Thyroid gland (tissue), 4 donors: ENCODE measurements around the gene RNFT2. TPM values are rescaled to one million over a fixed set of nuclear protein-coding genes. Genes with fewer than 3 reads are reported as not detected.

Experiments used
- DNase-seq, 2 donors: peaks; one replicate each; pipeline ENCODE4 v3.0.0-alpha.2; 2019
- H3K27ac ChIP-seq, 3 donors: fragments of 200-600 bp; sonication (generic); 1 replicate in 2 of 3; 2 replicates in 1 of 3; pipeline ENCODE4 v1.5.1; 2016 to 2019; ENCODE audit warnings: mild to moderate bottlenecking in 1 of 3, moderate library complexity in 1 of 3
- H3K27me3 ChIP-seq: fragments of 200-600 bp; sonication (generic); one replicate; pipeline ENCODE4 v1.5.1; 2019
- H3K36me3 ChIP-seq, 2 donors: fragments of 200-600 bp; sonication (generic); one replicate each; pipeline ENCODE4 v1.5.1; 2016 to 2019
- H3K4me1 ChIP-seq, 2 donors: fragments of 200-600 bp; sonication (generic); one replicate each; pipeline ENCODE4 v1.5.1; 2017 to 2019
- H3K4me3 ChIP-seq, 3 donors: fragments of 200-600 bp; sonication (generic); replicated peaks in 1 of 3; 1 replicate in 2 of 3; 2 replicates in 1 of 3; pipeline ENCODE4 v1.5.1; 2016; ENCODE audit warnings: mild to moderate bottlenecking in 1 of 3
- H3K9me3 ChIP-seq: fragments of 200-600 bp; sonication (generic); one replicate; pipeline ENCODE4 v1.5.1; 2017
- POLR2A ChIP-seq, 2 donors: fragments of 450-650 bp; IDR thresholded peaks; one replicate each; pipeline ENCODE4 v1.6.1; 2017; ENCODE audit warnings: antibody characterized with exemption in 2 of 2, mild to moderate bottlenecking in 2 of 2, moderate library complexity in 1 of 2
- WGBS, 2 donors: methylation state at CpG; one replicate each; pipeline ENCODE4 v1.1.5; 2017; 5-methylcytosine and 5-hydroxymethylcytosine counted together
- intact Hi-C: fragments of 100-400 bp; cut with DNase I; formaldehyde crosslinking; loops from one replicate; pipeline ENCODE4 v1.15.1; 2023
- total RNA-seq, 4 donors: library from RNA; depleted of rRNA; stranded (reverse); fragments of >200 nt; gene quantifications; one replicate each; pipeline ENCODE4 v1.2.3, GENCODE V29; 2016
- TF ChIP-seq, protein P1 (sequence below), 6 experiments: fragments of 200-600 bp in 3 of 6; fragments of 450-650 bp in 3 of 6; sonication (generic) in 3 of 6; IDR thresholded peaks; one replicate each; pipeline ENCODE4 v1.5.1; 2016 to 2019; ENCODE audit warnings: antibody characterized with exemption in 6 of 6, mild to moderate bottlenecking in 2 of 6, inconsistent platforms in 1 of 6, moderate library complexity in 1 of 6

The RNFT2 gene
- total RNA-seq, 4 donors from 2014 or later = 2.3 to 5.0 (median 4.5) TPM

DNA sequence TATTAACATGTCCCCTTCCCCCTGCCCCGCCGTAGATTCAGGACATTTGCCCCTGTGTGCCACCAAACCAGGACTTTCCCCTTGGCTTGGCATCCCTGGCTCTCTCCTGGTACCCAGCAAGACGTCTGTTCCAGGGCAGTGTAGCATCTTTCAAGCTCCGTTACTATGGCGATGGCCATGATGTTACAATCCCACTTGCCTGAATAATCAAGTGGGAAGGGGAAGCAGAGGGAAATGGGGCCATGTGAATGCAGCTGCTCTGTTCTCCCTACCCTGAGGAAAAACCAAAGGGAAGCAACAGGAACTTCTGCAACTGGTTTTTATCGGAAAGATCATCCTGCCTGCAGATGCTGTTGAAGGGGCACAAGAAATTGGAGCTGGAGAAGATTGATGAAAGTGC lies 114.2 kb downstream of the RNFT2 start:
- H3K27ac ChIP-seq = no peak overlapping the region
- no peak overlapping the region for H3K4me3 ChIP-seq
- H3K36me3 ChIP-seq = no peaks in the 10 kb centered on the region
- WGBS, 2 donors = 90 to 92% methylated on average over 6 of the region's 6 CpGs
- intact Hi-C loops = no loop called here
- H3K4me1 ChIP-seq = no peaks in the 10 kb centered on the region
- no peak for DNase-seq
- no peaks in the 10 kb centered on the region for H3K27me3 ChIP-seq
- H3K9me3 ChIP-seq = no peaks in the 10 kb centered on the region
- TF ChIP-seq, protein P1, sequence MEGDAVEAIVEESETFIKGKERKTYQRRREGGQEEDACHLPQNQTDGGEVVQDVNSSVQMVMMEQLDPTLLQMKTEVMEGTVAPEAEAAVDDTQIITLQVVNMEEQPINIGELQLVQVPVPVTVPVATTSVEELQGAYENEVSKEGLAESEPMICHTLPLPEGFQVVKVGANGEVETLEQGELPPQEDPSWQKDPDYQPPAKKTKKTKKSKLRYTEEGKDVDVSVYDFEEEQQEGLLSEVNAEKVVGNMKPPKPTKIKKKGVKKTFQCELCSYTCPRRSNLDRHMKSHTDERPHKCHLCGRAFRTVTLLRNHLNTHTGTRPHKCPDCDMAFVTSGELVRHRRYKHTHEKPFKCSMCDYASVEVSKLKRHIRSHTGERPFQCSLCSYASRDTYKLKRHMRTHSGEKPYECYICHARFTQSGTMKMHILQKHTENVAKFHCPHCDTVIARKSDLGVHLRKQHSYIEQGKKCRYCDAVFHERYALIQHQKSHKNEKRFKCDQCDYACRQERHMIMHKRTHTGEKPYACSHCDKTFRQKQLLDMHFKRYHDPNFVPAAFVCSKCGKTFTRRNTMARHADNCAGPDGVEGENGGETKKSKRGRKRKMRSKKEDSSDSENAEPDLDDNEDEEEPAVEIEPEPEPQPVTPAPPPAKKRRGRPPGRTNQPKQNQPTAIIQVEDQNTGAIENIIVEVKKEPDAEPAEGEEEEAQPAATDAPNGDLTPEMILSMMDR (IDR thresholded peaks at IDR 0.05) = no peak
- no peak for TF ChIP-seq POLR2A (IDR thresholded peaks at IDR 0.05)

DNA sequence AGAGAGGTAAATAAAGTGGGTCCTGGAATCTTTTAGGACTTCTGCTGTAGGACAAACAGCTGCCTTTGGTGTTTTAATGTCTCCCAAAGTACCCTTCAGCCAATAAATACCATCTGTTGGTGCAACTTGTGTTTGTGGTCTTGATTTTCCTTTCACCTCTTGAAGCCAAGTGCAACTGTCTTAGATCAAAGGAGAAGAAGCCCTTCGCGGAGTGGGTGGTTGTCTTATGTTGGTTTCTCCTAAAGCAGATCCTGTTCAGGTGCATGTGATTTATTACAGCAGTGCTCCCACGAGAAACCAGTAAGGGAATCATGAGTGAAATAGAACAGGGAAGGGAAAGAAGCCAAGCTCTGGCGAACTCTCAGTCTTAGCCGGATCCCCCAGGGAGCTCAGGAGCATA lies 115.4 kb downstream of the RNFT2 start:
- no peaks in the 10 kb centered on the region for H3K4me1 ChIP-seq
- TF ChIP-seq, protein P1 (IDR thresholded peaks at IDR 0.05) = no peak
- no peak for TF ChIP-seq POLR2A (IDR thresholded peaks at IDR 0.05)
- no peak for DNase-seq
- H3K36me3 ChIP-seq = no peaks in the 10 kb centered on the region
- intact Hi-C loops = no loop called here
- WGBS, 2 donors = 77 to 85% methylated on average over 5 of the region's 5 CpGs
- no peak overlapping the region for H3K4me3 ChIP-seq
- no peaks in the 10 kb centered on the region for H3K27me3 ChIP-seq
- no peak overlapping the region for H3K27ac ChIP-seq
- H3K9me3 ChIP-seq = no peaks in the 10 kb centered on the region

DNA sequence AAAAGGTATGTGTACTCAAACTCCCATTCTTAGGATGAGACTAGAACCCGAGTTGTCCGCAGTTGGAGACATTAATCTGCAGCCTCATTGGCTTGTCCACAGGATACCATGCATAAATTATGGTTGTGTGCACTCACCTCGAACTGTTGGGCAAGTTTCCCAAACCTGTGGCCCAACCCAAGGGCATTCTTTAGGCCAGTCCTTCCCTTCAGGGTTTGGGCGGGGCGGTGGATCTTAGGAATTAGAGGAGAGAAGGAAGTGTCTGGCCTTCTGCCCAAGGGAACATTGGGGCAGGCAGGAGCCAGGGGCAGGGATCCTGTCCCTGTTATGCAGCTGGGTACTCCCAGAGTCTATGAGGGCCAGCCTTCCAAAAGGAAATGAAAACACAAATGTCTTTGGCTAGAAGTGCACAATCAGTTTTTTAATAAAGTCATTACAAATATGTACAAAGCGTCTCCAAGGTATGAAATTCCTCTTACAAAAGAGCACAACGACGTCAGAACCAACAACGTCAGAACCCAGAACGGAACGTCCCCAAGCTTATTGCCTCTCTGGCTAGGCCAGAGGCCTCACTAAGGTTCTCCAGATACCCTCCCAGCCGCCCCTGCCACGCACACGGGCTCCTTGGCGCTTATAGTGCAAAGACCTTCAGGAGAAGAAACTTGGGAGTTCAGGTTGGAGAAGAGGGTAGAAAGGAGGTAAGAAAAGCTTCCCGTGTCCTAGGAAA lies 117.8 kb downstream of the RNFT2 start:
- WGBS, 2 donors = 77 to 81% methylated on average over 16 of the region's 16 CpGs
- H3K27ac ChIP-seq = no peak overlapping the region
- no peaks in the 10 kb centered on the region for H3K4me1 ChIP-seq
- no peaks in the 10 kb centered on the region for H3K9me3 ChIP-seq
- DNase-seq = peak in 1 of 2 donors; percentile 12
- H3K4me3 ChIP-seq = no peak overlapping the region
- no peaks in the 10 kb centered on the region for H3K36me3 ChIP-seq
- intact Hi-C loops = no loop called here
- no peak for TF ChIP-seq POLR2A (IDR thresholded peaks at IDR 0.05)
- TF ChIP-seq, protein P1 (IDR thresholded peaks at IDR 0.05) = no peak
- no peaks in the 10 kb centered on the region for H3K27me3 ChIP-seq

DNA sequence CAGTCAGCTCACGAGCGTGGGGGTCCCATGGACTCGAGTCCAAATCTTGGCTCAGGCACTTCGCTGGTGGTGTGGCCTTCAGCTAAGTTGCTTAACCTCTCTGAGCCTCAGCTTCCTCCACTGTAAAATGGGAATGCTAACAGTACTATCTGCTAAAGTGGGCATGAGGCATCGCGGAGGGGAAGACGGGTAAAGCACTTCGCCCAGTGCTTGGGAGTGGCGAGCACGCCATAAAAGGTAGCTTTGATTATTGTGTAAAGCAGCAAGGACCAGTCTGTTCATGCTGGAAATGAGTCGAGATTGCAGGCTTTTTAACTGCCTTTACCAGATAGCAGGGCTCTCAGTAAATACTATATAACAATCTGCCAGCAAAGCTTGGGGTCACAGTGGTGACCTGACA lies 118.6 kb downstream of the RNFT2 start:
- TF ChIP-seq, protein P1 (IDR thresholded peaks at IDR 0.05) = no peak
- no peak for TF ChIP-seq POLR2A (IDR thresholded peaks at IDR 0.05)
- no peaks in the 10 kb centered on the region for H3K36me3 ChIP-seq
- no peaks in the 10 kb centered on the region for H3K9me3 ChIP-seq
- no peaks in the 10 kb centered on the region for H3K27me3 ChIP-seq
- intact Hi-C loops = no loop called here
- WGBS, 2 donors = 86 to 96% methylated on average over 11 of the region's 11 CpGs
- no peak overlapping the region for H3K4me3 ChIP-seq
- no peak for DNase-seq
- H3K27ac ChIP-seq = no peak overlapping the region
- H3K4me1 ChIP-seq = no peaks in the 10 kb centered on the region

DNA sequence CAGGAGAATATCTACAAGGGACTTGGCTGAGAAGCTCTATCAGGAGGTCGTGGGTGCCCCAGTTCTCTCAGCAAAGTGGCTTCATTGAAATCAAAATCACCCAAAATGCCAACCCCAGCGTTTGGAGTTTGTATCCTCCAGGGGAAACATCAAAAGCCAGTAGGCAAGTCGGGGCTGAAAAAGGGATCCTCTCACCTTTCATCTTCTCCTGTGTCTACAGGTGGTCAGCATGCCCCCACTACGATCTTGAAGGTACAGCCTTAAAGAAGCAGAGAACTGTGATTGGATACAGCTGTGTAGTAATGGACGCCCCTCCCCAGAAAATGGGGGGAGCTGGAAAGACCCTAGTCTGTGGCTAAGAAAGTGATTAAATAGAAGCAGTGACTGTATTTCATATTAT lies 121.0 kb downstream of the RNFT2 start:
- no peaks in the 10 kb centered on the region for H3K9me3 ChIP-seq
- DNase-seq = no peak
- no peaks in the 10 kb centered on the region for H3K36me3 ChIP-seq
- no peaks in the 10 kb centered on the region for H3K4me1 ChIP-seq
- H3K27ac ChIP-seq = no peak overlapping the region
- TF ChIP-seq, protein P1 (IDR thresholded peaks at IDR 0.05) = no peak
- TF ChIP-seq POLR2A (IDR thresholded peaks at IDR 0.05) = no peak
- H3K4me3 ChIP-seq = no peak overlapping the region
- intact Hi-C loops = no loop called here
- no peaks in the 10 kb centered on the region for H3K27me3 ChIP-seq
- WGBS, 2 donors = 35 to 41% methylated on average over 5 of the region's 5 CpGs
